Fibroblast of mammary gland (primary cell): ENCODE results near the gene NPHP4.

Experiments used
- DNase-seq: peaks from one replicate; pipeline ENCODE4 v3.0.0-alpha.2; 2010; ENCODE audit warnings: low read depth
- H3K4me3 ChIP-seq: 2 replicates; pipeline ENCODE4 v1.5.1; 2011; ENCODE audit warnings: low read depth, mild to moderate bottlenecking, low read length, moderate library complexity; ENCODE audit not compliant: control insufficient read depth
- TF ChIP-seq, protein P1 (sequence below): conservative IDR thresholded peaks from 2 replicates; pipeline ENCODE4 v1.5.1; 2011; ENCODE audit warnings: low read depth, low read length, inconsistent platforms; ENCODE audit not compliant: control insufficient read depth, insufficient read depth

The NPHP4 gene

DNA sequence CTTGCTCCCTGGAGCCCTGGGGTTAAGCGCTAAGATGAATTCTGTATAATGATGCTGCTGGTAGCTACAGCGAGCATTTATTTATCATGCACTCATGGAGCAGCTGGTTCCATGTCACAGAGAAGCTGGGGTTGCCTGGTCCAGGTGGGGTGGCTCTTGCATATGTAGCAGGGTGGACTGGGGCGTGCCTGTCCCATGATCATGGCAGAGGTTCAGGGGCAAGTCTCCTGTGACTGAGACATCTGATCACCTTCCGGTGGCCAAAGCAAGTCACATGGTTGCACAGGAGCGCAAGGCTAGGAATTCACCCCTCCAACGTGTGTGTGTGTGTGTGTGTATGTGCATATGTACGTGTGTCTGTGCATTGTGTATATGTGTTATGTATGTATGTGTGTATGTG lies 37.9 kb upstream of the NPHP4 start:
- TF ChIP-seq, protein P1, sequence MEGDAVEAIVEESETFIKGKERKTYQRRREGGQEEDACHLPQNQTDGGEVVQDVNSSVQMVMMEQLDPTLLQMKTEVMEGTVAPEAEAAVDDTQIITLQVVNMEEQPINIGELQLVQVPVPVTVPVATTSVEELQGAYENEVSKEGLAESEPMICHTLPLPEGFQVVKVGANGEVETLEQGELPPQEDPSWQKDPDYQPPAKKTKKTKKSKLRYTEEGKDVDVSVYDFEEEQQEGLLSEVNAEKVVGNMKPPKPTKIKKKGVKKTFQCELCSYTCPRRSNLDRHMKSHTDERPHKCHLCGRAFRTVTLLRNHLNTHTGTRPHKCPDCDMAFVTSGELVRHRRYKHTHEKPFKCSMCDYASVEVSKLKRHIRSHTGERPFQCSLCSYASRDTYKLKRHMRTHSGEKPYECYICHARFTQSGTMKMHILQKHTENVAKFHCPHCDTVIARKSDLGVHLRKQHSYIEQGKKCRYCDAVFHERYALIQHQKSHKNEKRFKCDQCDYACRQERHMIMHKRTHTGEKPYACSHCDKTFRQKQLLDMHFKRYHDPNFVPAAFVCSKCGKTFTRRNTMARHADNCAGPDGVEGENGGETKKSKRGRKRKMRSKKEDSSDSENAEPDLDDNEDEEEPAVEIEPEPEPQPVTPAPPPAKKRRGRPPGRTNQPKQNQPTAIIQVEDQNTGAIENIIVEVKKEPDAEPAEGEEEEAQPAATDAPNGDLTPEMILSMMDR, result no peak
- DNase-seq, result no peak
- H3K4me3 ChIP-seq, result no peak overlapping the region

DNA sequence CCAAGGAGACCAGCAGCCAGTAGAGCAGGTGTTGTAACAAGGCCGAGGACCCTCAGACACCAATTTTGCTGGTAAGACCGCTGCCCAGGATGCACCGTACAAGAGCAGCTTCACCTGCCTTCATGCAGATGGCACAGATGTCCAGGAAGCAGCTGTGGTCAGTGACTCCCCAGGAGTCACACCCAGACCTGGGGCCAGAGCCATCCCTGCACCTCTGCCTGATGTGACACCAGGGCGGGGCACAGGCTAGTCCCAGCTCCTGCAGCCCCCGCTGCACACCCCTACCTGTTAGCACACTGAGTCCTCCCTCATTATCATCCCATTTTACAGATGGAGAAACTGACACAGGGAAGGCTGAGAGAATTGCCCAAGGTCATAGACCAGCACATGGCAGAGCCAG lies 37.1 kb upstream of the NPHP4 start:
- no peak overlapping the region for H3K4me3 ChIP-seq
- DNase-seq, result no peak
- TF ChIP-seq, protein P1, result no peak

DNA sequence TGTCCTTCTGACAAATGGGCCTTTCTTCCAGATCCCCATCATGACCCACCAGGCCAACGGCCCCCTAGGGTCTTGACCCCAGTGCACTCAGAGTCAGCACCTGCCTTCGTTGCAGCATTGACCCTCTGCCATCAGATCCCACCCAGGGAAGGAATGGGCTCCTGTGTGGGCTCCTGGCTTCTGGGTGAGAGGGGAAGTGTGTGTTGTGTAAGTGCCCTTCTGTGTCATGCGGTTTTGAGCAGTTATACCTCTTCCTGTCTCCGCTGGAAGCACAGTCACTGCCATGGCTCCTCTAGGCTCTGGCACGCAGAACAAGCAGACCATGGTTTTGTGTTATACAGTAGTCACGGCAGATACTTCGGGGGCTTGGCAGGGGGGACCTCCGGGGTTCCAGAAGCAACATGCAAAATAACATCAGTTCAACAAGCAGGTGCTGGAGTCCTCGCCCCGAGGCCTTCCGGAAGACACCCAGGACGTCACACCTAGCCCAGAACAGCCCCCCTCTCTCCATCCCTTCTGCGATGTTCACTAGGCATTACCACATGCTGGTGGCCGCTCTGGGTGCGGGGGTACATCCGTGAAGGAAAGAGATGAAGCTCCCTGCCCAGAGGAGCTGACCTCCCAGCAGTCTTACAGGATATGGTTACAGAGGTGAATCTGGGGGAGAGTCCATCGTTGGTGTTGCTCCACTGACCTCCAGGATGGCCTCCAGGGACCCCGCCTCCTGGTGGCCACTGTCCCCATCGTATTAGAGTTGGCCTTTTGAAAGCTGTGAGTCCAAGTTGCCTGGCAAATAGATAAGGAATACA lies 36.0 kb upstream of the NPHP4 start:
- DNase-seq, result peak; percentile 21
- TF ChIP-seq, protein P1, result no peak
- no peak overlapping the region for H3K4me3 ChIP-seq

DNA sequence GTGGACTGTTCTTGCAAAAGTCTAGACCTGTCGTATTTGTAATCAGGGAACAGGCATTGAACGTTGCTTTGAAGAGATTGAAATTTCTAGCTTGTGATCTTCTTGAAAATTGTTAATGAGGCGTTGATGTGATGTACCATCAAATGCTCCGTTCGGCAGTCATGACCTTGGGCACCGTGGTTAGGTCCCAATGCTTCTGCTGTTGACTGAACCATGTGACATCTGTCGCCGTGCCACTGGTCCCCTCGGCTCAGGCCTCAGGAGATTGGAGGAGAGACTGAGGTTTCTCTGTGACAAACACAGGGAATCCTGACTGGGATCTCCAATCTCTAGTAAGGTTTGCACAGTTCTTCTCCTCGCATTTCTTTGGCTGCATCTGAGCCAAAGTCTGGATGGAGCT lies 35.4 kb upstream of the NPHP4 start:
- DNase-seq, result no peak
- H3K4me3 ChIP-seq, result no peak overlapping the region
- TF ChIP-seq, protein P1, result no peak

DNA sequence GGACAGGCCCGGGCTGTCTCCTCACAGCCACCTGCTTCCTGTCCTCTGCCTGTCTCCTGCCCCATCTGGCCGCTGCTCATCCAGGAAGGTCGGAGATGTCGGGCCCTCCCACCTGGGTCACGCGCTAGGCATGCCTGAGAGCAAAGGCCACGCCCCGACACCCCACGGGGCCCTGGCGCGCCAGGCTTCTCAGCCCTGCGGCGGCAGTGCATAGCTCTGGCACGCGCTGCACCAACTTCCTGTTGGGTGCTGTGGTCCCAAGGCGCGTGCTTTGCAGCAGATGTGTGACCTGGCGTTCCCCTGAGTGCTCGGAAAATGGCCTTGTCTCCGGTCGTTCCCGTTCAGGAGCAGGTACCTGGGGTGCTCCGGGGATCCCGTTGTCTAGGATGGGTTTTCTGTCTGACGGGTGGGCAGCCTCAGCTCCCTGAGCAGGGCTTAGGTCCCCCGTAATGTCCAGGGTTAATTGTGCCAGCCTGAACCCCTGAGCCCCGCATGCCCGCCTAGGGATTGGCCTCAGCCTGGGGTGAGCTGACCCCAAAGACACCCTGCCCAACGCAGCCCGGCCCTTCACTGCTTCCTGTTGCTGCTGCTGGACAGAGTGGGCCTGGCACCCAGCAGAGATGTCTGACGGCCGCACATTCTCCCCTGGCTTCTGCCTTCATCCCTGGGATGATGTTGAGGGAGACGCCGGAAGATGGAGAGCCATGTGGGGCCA lies 34.0 kb upstream of the NPHP4 start:
- TF ChIP-seq, protein P1, result no peak
- no peak for DNase-seq
- no peak overlapping the region for H3K4me3 ChIP-seq

DNA sequence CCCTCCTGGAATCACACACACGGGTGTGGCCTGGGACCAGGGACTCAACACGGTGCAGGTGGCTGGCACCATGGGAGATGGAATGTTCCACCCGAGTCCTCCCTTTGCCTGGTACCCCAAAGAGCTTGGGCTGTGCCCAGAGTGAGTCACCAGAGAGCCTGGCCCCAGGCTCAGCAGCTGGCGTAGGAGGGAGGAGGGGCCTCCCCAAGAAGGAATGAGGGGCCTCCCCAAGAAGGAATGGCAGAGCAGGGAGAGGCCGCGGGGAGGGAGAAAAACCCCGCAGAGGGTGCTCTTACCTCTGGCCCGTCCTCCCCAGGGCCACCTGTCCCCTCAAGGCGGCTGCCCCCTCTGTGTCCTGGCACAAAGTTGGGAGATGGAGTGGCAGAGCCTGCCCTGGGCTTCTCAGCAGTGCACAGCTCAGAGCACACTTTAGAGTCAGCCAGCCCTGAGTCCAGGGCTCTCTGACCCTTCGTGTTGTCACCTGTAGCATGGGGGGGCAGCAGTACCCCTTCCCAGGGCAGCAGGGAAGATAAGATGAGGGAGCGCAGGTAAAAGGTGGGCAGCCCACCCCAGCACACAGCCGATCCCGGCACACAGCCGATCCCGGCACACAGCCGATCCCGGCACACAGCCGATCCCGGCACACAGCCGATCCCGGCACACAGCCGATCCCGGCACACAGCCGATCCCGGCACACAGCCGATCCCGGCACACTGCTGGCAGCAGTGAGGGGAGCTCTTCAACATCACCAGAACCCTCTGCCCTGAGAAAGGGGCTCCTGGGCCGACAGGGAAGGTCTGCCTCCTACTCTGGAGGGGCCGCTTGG lies 33.3 kb upstream of the NPHP4 start:
- no peak overlapping the region for H3K4me3 ChIP-seq
- TF ChIP-seq, protein P1, result no peak
- no peak for DNase-seq
